DOHH2 (cell line): ENCODE results near the gene GAS7.

Experiments
- EZH2phosphoT487 ChIP-seq: fragments of 200-600 bp; sonication (generic); IDR thresholded peaks from 2 replicates; pipeline ENCODE4 v1.6.1; 2017; ENCODE audit warnings: borderline replicate concordance, mild to moderate bottlenecking, antibody characterized with exemption, low read length, moderate library complexity, mixed read lengths
- TF ChIP-seq, protein P1 (sequence below): fragments of 200-600 bp; sonication (generic); IDR thresholded peaks from one replicate; pipeline ENCODE4 v1.5.1; 2014; ENCODE audit warnings: antibody characterized with exemption, mild to moderate bottlenecking, low read depth, low read length; ENCODE audit not compliant: poor library complexity, severe bottlenecking

DNA sequence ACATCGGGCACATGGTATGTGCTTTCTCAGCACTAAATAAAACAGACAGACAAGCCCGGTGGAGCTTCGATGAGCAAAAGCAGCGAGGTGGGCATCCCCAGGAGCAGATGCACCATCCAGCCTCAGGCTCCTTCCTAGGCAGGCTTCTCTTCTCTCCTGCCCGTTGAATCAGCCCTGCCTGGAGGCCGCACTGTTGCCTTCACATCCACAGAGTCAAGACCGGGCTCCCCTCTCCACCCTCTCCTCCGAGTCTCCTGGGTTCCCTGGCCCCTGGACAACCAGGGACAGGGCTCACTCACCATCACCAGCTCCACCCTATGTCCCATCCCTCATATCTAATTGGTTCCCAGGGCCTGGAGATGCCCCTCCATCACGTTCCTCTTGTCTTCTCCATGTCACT is 213.6 kb downstream of the GAS7 start:
- TF ChIP-seq, protein P1, sequence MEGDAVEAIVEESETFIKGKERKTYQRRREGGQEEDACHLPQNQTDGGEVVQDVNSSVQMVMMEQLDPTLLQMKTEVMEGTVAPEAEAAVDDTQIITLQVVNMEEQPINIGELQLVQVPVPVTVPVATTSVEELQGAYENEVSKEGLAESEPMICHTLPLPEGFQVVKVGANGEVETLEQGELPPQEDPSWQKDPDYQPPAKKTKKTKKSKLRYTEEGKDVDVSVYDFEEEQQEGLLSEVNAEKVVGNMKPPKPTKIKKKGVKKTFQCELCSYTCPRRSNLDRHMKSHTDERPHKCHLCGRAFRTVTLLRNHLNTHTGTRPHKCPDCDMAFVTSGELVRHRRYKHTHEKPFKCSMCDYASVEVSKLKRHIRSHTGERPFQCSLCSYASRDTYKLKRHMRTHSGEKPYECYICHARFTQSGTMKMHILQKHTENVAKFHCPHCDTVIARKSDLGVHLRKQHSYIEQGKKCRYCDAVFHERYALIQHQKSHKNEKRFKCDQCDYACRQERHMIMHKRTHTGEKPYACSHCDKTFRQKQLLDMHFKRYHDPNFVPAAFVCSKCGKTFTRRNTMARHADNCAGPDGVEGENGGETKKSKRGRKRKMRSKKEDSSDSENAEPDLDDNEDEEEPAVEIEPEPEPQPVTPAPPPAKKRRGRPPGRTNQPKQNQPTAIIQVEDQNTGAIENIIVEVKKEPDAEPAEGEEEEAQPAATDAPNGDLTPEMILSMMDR: no peak
- no peak for TF ChIP-seq EZH2phosphoT487
